Heart right ventricle (tissue), 16 donors: ENCODE data around the gene ATL3. TPM values are rescaled to one million over a fixed set of nuclear protein-coding genes. Genes with fewer than 3 reads are reported as not detected.

ENCODE experiments used
- ATAC-seq, 8 donors: fragments of 200-7000 bp; cut with Tn5 transposase; one replicate each; pipeline ENCODE4 v1.9.1; 2020; ENCODE audit warnings: mild to moderate bottlenecking in 8 of 8, moderate library complexity in 8 of 8, moderate number of reproducible peaks in 1 of 8
- DNase-seq, 2 donors: peaks; one replicate each; pipeline ENCODE4 v3.0.0-alpha.2; 2020
- H3K27ac ChIP-seq, 10 donors: fragments of 200-600 bp; sonication (generic) in 2 of 10; one replicate each; pipeline versions ENCODE4 v1.5.0 to v1.8.0; 2020 to 2022; ENCODE audit warnings: mild to moderate bottlenecking in 3 of 10
- H3K27me3 ChIP-seq, 7 donors: fragments of 200-600 bp; one replicate each; pipeline ENCODE4 v1.8.0; 2021 to 2022; ENCODE audit warnings: mild to moderate bottlenecking in 2 of 7
- H3K36me3 ChIP-seq, 9 donors: fragments of 200-600 bp; sonication (generic) in 1 of 9; one replicate each; pipeline versions ENCODE4 v1.5.0 to v1.8.0; 2020 to 2022; ENCODE audit warnings: mild to moderate bottlenecking in 2 of 9
- H3K4me1 ChIP-seq, 9 donors: fragments of 200-600 bp; sonication (generic) in 1 of 9; one replicate each; pipeline versions ENCODE4 v1.5.0 to v1.8.0; 2020 to 2022; ENCODE audit warnings: mild to moderate bottlenecking in 4 of 9
- H3K4me3 ChIP-seq, 10 donors: fragments of 200-600 bp; sonication (generic) in 2 of 10; one replicate each; pipeline versions ENCODE4 v1.5.0 to v1.8.0; 2020 to 2022; ENCODE audit warnings: mild to moderate bottlenecking in 7 of 10, moderate library complexity in 2 of 10
- H3K9me3 ChIP-seq, 11 donors: fragments of 200-600 bp in 10 of 11; sonication (generic) in 2 of 11; one replicate each; pipeline versions ENCODE4 v1.5.0 to v1.8.0; 2013 to 2022; ENCODE audit warnings: mild to moderate bottlenecking in 2 of 11, control low read depth in 1 of 11, moderate library complexity in 1 of 11
- WGBS, 2 donors: extraction: QIAGEN DNeasy Blood & Tissue Kit; methylation state at CpG; one replicate each; pipeline ENCODE4 v1.1.7; 2013; ENCODE audit warnings: inconsistent platforms in 1 of 2; 5-methylcytosine and 5-hydroxymethylcytosine counted together
- intact Hi-C, 10 donors: fragments of 100-400 bp; cut with DNase I; formaldehyde crosslinking; loops; one replicate each; pipeline versions ENCODE4 v1.11.1 to v1.14.2; 2022
- polyA plus RNA-seq, 2 donors: library from polyadenylated mRNA; stranded (reverse); fragments of 200-250 nt; gene quantifications; one replicate each; pipeline ENCODE4 v1.2.3, GENCODE V29; 2013
- total RNA-seq, 10 donors: library from RNA; stranded (reverse); fragmentation: NEBNext Ultra II Directional in 3 of 10; extraction: Animal tissue kit (Norgen Biotek cat#: 25700) in 3 of 10; gene quantifications; one replicate each; pipeline versions ENCODE4 v1.2.1 to v1.2.4, GENCODE V29; 2021 to 2023
- TF ChIP-seq, protein P1 (sequence below), 9 donors: fragments of 200-600 bp; sonication (generic) in 2 of 9; IDR thresholded peaks; one replicate each; pipeline versions ENCODE4 v1.5.0 to v1.8.0; 2021 to 2022; ENCODE audit warnings: antibody characterized with exemption in 9 of 9, mild to moderate bottlenecking in 5 of 9, moderate library complexity in 1 of 9
- donor health status: Arrhythmogenic right ventricular cardiomyopathy.
- donor health status: ischemic (EF 13 %, LVEDD 7.1; RV severe dilation, severe dysfunction).
- donor health status: healthy with polysubstance abuse.
- donor health status: DM: no; HTN: yes; CAD: no.
- donor health status: DM: no; HTN: no; CAD: no.
- donor health status: ischemic (EF 25% LVEDD 6.9; RV normal size, moderate dysfunction).
- donor health status: ischemic (EF 25% LVEDD 5.7; RV mildly dilated, moderate dysfunction).
- donor health status: healthy.
- donor health status: DM: yes; HTN: yes; CAD: no.
- donor health status: Ischemic cardiomyopathy.
- donor health status: ischemic (EF 35%, LVEDD 5.7; RV mildly dilated, moderate dysfunction).
- donor health status: nonischemic (EF 11% LVEDD 7.7; RV severe dilation, severe dysfunction).
- donor health status: DM: yes; HTN: yes; CAD: no.
- donor health status: PGD.
- donor health status: ischemic (EF 29% LVEDD 5.4; RV normal size, mild dysfunction).
- donor health status: nonischemic (EF 23%, LVEDD 6.1; RV moderate dilation, normal function).

ATL3 gene
- total and polyA plus RNA-seq, 12 donors: 5.9 to 22.2 (median 12.3) TPM

- TF ChIP-seq, protein P1, sequence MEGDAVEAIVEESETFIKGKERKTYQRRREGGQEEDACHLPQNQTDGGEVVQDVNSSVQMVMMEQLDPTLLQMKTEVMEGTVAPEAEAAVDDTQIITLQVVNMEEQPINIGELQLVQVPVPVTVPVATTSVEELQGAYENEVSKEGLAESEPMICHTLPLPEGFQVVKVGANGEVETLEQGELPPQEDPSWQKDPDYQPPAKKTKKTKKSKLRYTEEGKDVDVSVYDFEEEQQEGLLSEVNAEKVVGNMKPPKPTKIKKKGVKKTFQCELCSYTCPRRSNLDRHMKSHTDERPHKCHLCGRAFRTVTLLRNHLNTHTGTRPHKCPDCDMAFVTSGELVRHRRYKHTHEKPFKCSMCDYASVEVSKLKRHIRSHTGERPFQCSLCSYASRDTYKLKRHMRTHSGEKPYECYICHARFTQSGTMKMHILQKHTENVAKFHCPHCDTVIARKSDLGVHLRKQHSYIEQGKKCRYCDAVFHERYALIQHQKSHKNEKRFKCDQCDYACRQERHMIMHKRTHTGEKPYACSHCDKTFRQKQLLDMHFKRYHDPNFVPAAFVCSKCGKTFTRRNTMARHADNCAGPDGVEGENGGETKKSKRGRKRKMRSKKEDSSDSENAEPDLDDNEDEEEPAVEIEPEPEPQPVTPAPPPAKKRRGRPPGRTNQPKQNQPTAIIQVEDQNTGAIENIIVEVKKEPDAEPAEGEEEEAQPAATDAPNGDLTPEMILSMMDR (IDR thresholded peaks at IDR 0.05): no peak
- no peak for DNase-seq
- H3K4me3 ChIP-seq: peak overlapping the region in 5 of 10 donors; percentile 84 to 99 (median 96)
- peaks cover 0 to 8% (median 0%) of the 10 kb centered on the region in 9 donors for H3K36me3 ChIP-seq
- no peak for ATAC-seq
- peak overlapping the region in 9 of 10 donors; percentile 97 to 100 (median 99) for H3K27ac ChIP-seq
- intact Hi-C loops: loop anchor here in 1 of 10 donors (5.0 kb wide), 1 partner anchor 65 kb away; no protein-coding TSS in a partner anchor
- H3K27me3 ChIP-seq: no peaks in the 10 kb centered on the region
- H3K4me1 ChIP-seq: peaks cover 0 to 55% (median 37%) of the 10 kb centered on the region in 9 donors
- no peaks in the 10 kb centered on the region for H3K9me3 ChIP-seq
- WGBS, 2 donors: 98 to 99% methylated on average over 16 of the region's 16 CpGs
Observed at GRCh38 chr11:63672156-63672463, 934 bp upstream of the ATL3 start.

- WGBS, 2 donors: 3 to 5% methylated on average over 52 to 63 of the region's 63 CpGs
- TF ChIP-seq, protein P1 (IDR thresholded peaks at IDR 0.05): peak in 8 of 9 donors; percentile 33 to 68 (median 48)
- ATAC-seq: peak; percentile 46 to 75 (median 62)
- intact Hi-C loops: loop anchor here in 3 of 10 donors (2.0 to 5.0 kb wide), 2 partner anchors 67 to 68 kb away; no protein-coding TSS in a partner anchor
- Histone ChIP-seq H3K27ac (peak overlapping the region; percentile 95 to 100 (median 98)), H3K36me3 (peaks cover 0 to 12% (median 0%) of the 10 kb centered on the region in 9 donors), H3K4me1 (peaks cover 0 to 65% (median 43%) of the 10 kb centered on the region in 9 donors), H3K9me3 (no peaks in the 10 kb centered on the region), H3K27me3 (no peaks in the 10 kb centered on the region), H3K4me3 (peak overlapping the region; percentile 71 to 99 (median 93))
- peak; percentile 37 to 61 for DNase-seq
Observed at GRCh38 chr11:63670433-63671321, 499 bp downstream of the ATL3 start.

DNA sequence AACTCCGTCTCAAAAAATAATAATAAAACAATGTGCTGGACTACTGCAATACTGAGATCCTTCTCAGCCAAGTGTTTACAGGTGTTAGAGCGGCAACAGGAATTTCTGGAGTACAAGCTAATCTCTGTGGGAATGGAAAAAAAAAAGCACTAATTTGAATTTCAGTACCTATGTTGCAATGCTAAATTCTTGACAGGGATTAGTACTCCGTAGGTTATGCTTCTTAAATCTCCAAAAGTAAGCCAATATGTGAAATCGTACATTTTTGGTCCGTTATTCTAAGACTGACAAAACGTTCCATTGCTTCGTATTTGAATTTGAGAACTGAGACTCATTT is 1.1 kb downstream of the ATL3 start:
- H3K36me3 ChIP-seq: peaks cover 0 to 12% (median 0%) of the 10 kb centered on the region in 9 donors
- intact Hi-C loops: loop anchor here in 3 of 10 donors (2.0 to 5.0 kb wide), 2 partner anchors 67 to 69 kb away; no protein-coding TSS in a partner anchor
- no peaks in the 10 kb centered on the region for H3K27me3 ChIP-seq
- peak overlapping the region in 8 of 10 donors; percentile 72 to 99 (median 96) for H3K4me3 ChIP-seq
- TF ChIP-seq, protein P1 (IDR thresholded peaks at IDR 0.05): no peak
- DNase-seq (no peak), ATAC-seq (no peak)
- peaks cover 0 to 65% (median 43%) of the 10 kb centered on the region in 9 donors for H3K4me1 ChIP-seq
- H3K27ac ChIP-seq: peak overlapping the region in 9 of 10 donors; percentile 97 to 100 (median 99)
- no peaks in the 10 kb centered on the region for H3K9me3 ChIP-seq
- 49 to 67% methylated on average over 7 of the region's 7 CpGs for WGBS, 2 donors

DNA sequence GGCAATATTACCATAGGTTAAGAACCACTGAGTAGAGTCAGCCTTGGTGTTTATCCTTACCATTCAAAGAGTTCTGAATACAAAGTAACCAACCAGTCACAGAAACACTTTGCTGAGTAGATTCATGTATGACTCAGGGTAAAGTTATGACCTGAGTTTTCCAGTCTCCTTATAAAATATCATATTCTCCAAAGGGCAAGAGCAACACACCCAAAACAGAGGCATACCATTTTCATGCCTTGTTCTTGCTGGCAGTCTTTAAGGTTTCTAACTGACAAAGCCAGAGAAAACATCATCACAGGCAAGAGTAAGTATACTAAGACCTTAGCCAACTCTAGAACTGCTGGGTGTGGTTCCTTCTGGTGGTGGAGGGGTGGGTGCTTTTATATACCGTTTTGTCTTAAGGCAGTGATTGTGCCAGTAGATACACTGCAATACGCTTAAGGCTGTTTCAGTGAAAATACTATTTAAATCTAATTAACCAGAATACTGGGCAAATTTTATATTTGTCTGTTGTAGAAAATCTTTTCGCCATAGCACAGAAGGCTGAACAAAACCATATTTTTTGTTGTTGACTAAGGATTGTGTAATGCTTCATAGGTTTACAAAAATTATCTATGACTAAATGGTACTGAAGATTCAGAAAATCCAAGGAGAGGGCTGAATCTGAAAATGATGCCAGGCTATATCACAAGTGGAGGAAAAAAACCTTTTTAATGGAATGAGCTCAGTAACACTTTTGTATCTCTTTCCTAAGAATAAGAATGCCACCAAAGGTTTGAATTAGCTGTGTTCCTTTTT is 3.0 kb downstream of the ATL3 start:
- WGBS, 2 donors: 71 to 75% methylated on average over 3 of the region's 3 CpGs
- H3K4me1 ChIP-seq: peaks cover 0 to 72% (median 55%) of the 10 kb centered on the region in 9 donors
- H3K4me3 ChIP-seq: no peak overlapping the region

More for the DNA sequence above, 3.0 kb downstream of the ATL3 start:
- ATAC-seq (no peak), DNase-seq (no peak)
- H3K27me3 ChIP-seq: no peaks in the 10 kb centered on the region
- intact Hi-C loops: loop anchor here in 1 of 10 donors (10.0 kb wide), 1 partner anchor 67 kb away; no protein-coding TSS in a partner anchor
- H3K36me3 ChIP-seq: peaks cover 0 to 12% (median 0%) of the 10 kb centered on the region in 9 donors
- H3K9me3 ChIP-seq: no peaks in the 10 kb centered on the region
- peak overlapping the region in 1 of 10 donors; percentile 6 for H3K27ac ChIP-seq
- TF ChIP-seq, protein P1 (IDR thresholded peaks at IDR 0.05): no peak
